Fibroblast of lung (primary cell): ENCODE data around the gene PRPSAP1.

Experiments
- EZH2 ChIP-seq: IDR thresholded peaks from 2 replicates; pipeline ENCODE4 v1.5.1; 2012; ENCODE audit warnings: low read length, control low read depth, mild to moderate bottlenecking; ENCODE audit errors: missing control alignments
- TF ChIP-seq, protein P1 (sequence below), 2 donors: IDR thresholded peaks in 1 of 2; conservative IDR thresholded peaks in 1 of 2; 1 replicate in 1 of 2; 2 replicates in 1 of 2; pipeline ENCODE4 v1.5.1; 2011 to 2012; ENCODE audit warnings: low read length in 2 of 2, control low read depth in 1 of 2, inconsistent platforms in 1 of 2, low read depth in 1 of 2, mild to moderate bottlenecking in 1 of 2

DNA sequence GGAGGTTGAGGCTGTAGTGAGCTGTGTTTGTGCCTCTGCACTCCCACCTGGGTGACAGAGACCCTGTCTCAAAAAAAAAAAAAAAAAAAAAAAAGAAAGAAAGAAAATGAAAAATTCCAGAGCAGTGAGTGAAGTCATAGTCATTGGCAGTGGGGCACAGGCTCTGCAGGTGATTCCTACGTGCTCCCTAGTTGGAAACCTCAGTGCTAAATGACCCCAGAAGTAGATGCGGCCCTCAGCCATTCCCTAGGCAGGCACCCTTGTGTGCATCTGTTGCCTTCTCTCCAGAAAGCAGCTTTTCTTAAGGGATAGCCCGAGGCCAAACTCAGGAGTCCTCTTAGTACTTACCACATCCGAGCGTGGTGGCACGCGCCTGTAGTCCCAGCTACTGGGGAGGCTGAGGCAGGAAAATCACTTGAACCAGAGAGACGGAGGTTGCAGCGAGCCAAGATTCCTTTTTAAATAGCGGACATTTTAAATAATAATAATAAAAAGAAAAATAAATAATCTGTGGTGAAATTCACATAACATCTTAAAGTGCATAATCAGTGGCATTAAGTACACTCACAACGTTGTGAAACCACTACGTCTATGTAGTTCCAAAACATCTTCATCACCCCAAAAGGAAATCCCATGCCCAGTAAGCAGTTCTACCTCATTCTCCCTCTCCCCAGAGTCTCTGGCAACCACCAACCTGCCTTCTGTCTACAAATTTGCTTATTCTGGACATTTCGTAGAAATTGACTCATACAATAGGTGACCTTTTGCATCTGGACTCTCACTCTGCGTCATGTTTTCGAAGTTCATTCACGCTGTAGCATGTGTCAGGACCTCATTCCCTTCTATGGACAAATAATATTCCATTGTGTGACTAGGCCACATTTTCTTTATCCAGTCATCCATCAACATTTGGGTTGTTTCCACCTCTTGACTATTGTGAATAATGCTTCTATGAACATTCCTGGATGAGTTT lies 18.2 kb upstream of the PRPSAP1 start:
- TF ChIP-seq, protein P1, sequence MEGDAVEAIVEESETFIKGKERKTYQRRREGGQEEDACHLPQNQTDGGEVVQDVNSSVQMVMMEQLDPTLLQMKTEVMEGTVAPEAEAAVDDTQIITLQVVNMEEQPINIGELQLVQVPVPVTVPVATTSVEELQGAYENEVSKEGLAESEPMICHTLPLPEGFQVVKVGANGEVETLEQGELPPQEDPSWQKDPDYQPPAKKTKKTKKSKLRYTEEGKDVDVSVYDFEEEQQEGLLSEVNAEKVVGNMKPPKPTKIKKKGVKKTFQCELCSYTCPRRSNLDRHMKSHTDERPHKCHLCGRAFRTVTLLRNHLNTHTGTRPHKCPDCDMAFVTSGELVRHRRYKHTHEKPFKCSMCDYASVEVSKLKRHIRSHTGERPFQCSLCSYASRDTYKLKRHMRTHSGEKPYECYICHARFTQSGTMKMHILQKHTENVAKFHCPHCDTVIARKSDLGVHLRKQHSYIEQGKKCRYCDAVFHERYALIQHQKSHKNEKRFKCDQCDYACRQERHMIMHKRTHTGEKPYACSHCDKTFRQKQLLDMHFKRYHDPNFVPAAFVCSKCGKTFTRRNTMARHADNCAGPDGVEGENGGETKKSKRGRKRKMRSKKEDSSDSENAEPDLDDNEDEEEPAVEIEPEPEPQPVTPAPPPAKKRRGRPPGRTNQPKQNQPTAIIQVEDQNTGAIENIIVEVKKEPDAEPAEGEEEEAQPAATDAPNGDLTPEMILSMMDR (conservative IDR thresholded peaks at IDR 0.05 in 1 of 2, IDR thresholded peaks at IDR 0.05 in 1 of 2; ENCODE audit: low read depth in 1 of 2, low read length in 2 of 2): no peak
- no peak for TF ChIP-seq EZH2
